Activated CD4-positive, alpha-beta T cell treated with anti-CD3 and anti-CD28 coated beads, Interleukin-10, Interleukin-2, amounts not matched to agents 100 ng/mL and 50 ng/mL, durations not matched to agents 16 hours and 8 hours (primary cell): Measurements from ENCODE around the gene NSUN2.

ENCODE experiments used
- DNase-seq: peaks from one replicate; pipeline ENCODE4 v3.0.0-alpha.2; 2020

NSUN2 gene

GRCh38 chr5:6602441-6602840 lies 30.4 kb downstream of the NSUN2 start:
- DNase-seq = no peak

GRCh38 chr5:6601816-6602215 lies 31.0 kb downstream of the NSUN2 start:
- no peak for DNase-seq

- no peak for DNase-seq
These were observed 31.6 kb downstream of the NSUN2 start for GRCh38 chr5:6601271-6601670.

- no peak for DNase-seq
These were observed 33.1 kb downstream of the NSUN2 start for GRCh38 chr5:6599739-6600138.

GRCh38 chr5:6598351-6598900 lies 34.4 kb downstream of the NSUN2 start:
- DNase-seq = no peak

DNA sequence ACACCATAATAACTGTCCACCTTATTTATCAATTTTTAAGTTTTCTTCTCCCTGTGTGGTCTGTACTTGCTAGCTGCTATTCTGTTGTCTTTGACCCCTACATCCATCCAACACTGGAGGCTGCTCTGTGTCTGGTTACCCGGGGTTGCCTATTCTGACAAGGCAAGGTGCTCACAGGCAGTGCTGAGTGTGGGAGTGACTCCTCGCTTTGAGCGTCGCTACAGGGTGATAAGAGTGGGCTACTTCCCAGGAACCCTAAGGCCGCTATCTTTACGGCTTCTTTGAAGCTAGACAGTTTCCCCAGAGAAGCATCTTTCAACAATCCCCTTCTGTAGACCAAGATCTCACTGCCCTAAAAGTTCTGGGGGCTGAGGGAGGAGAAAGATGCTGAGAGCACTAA lies 35.3 kb downstream of the NSUN2 start:
- no peak for DNase-seq

DNA sequence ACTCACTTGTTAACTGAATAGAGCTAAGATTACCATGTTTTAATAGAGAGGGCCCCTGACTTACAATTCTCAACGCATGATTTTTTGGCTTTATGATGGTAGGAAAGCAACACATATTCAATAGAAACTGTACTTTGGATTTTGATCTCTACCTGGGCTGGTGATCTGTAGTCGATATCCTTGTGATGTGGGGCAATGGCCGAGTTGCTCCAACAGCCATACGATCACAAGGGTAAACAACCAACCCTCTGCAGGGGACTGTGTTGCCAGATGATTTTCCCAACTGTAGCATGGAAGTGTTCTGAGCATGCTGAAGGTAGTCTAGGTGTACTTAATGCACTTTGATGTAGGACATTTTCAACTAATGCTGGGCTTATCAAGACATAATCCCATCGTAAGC lies 36.5 kb downstream of the NSUN2 start:
- DNase-seq = no peak

DNA sequence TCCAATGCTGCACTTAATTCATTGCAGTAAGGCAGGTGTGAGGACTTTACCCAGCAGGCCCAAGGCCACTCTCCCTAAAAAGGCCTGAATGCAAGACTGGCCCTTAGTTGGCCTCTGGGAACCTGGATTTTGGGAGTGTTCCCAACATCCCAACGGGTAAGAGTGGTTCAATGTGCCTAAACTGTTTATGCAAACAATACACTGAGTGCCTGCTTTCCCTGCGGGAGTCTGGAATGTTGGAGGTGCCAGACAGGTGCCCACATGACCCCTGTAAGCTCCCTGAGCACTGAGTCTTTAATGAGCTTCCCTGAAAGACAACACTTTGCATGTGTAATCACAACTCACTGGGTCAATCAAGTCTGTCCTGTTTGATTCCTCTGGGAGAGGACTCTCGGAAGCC lies 37.4 kb downstream of the NSUN2 start:
- no peak for DNase-seq

DNA sequence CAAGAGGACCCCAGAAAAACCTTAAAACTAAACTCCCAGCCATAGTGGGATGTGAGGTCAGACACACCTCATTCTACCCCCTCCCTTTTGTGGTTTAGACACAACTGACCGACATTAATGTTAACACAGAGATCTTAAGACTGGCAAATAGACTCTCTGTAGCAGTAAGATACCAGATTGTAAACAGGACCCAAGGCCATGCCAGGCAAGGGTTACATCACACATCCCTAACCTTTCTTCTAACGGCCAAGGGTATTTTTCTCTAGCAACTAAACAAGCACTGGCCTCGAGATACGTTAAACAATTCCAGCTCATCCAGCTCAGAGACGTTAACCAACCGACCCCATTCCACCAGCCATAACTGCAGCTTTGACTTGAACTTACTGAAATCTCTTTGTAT lies 38.8 kb downstream of the NSUN2 start:
- DNase-seq = no peak

GRCh38 chr5:6593148-6594016 lies 39.5 kb downstream of the NSUN2 start:
- DNase-seq = no peak

DNA sequence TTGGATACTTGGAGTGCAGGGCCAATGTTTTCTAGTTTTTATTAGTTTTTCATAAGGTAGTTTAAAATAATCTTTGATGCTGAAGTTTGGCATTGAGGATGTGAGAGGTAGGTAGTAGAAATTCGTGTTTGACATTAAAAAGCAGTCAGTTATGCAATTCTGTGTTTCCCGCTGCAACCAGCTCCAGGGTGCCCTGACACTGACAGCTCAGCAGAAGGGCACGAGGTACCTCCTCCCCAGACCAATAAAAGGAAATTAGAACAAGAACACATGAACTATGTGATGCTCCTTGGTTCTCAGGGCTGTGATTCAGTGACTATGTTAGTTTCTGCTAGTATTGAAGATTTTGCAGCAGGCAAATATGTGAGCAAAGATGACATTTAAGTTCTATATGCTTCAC lies 40.2 kb downstream of the NSUN2 start:
- no peak for DNase-seq

DNA sequence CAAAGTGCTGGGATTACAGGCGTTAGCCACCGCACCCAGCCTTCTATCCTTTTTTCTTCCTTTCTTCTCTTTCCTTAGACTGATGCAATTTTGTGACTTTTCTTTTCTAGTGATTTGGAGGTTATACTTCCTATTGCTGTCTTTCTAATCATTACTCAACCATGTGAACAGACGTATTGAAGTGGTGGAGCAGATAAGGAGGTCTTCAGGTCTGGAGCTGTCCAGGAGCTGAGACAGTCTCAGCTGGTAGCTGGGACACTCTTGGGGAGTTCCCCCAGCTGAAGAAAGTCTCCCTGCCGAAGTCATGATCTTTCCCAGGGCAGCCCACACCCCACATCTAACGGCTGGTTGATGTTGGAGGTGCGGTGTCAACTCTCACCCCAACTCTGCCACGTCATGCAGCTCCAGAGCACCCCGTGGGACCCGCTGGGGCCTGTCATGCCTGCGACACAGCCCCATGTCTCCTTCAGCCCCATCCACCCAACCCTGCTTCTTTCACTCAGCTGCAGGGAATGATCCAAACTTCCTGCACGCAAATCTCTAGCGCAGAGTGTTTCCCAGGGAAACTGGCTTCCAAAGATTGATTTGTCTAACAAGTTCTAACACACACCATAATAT lies 41.1 kb downstream of the NSUN2 start:
- DNase-seq = no peak

GRCh38 chr5:6590581-6590980 lies 42.3 kb downstream of the NSUN2 start:
- no peak for DNase-seq

GRCh38 chr5:6587171-6587570 lies 45.7 kb downstream of the NSUN2 start:
- DNase-seq = no peak

- DNase-seq = no peak
These were observed 46.2 kb downstream of the NSUN2 start for GRCh38 chr5:6586647-6587042.

DNA sequence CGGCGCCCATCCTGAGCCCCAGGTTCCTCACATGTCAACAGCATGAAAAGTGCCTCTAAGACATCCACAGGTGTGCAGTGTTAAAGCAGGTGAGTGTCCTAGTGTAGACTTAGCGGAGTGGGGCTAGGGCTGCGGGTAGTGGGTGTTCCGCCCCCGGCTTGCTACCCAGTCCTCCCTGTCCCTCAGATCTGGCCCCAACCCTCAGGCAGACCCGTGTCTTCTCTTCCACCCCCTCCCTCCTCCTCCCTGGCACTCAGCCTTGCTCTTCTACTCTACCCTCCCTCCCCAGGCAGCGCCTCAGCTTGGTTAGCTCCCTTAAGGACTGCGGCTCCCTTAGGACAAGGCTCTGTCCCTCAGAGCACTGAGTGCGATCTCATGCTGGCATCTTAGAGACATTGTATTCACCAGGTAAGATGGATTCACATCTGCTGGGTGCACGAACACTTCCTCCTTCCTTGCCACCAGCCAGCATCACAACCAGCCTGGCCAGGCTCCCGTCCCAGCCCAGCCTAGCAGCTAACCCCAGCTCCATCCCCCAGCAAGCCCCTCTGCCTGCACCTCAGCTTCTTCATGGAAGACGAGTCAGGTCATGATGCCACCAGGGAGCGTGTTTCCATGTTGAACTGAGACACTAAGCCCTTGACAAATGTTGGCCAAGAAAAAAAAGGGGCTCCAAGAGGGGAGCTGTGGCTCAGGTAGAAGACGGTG lies 46.8 kb downstream of the NSUN2 start:
- no peak for DNase-seq

DNA sequence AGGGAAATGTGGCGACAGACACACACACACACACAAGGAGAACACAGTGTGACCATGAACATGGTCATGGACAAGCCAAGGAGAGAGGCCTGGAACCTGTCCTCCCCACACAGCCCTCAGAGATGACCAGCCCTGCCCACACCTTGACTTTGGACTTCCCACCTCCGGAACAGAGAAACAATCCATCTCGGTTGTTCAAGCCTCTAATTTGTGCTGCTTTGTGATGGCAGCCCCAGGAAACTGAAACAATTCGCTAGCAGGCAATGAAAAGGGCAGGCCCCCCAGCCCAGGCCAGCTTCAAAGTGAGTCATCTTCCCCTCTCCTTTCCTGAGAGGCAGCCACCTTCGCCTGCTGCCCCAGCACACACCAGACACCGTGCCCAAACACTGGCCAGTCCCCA lies 47.7 kb downstream of the NSUN2 start:
- DNase-seq = no peak

GRCh38 chr5:6584727-6585126 lies 48.1 kb downstream of the NSUN2 start:
- no peak for DNase-seq

DNA sequence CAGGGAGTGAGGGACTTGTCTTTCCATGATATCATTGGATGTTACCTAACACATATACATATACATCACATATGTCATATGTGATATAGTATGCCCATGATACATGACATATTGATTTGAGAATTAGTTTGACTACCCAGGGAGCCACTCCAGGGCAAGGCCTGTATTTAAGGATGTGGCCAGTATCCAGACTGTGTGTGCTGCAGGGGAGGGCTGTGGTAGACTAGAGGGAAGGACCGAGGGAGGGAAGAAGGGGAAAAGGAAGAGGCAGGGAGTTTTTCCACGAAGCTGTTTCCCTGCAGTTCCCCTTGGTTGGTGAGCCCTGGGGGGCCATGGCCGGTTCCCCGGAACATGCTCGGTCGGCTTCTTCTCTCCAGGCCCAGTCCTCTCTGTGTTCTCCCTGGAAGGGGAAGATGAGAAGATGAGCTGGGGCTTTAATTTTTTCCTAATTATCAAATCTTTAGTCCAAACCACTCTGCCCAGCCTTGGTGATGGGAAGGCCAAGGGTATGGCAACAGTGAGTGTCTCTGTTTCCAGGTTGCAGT lies 48.7 kb downstream of the NSUN2 start:
- no peak for DNase-seq

GRCh38 chr5:6583049-6583880 lies 49.6 kb downstream of the NSUN2 start:
- peak; percentile 11 for DNase-seq

- no peak for DNase-seq
These were observed 50.3 kb downstream of the NSUN2 start for GRCh38 chr5:6582507-6583048.
